T-helper 1 cell (primary cell): ENCODE data around the gene CRKL.
"Not testable (repeated sequence)": the region's sequence is repeated elsewhere in the genome, so short reads cannot be mapped to it uniquely, and the experiment has no call there.

Experiments
- DNase-seq, 5 donors: peaks; one replicate each; pipeline ENCODE4 v3.0.0-alpha.2; 2012 to 2020

Gene CRKL

DNA sequence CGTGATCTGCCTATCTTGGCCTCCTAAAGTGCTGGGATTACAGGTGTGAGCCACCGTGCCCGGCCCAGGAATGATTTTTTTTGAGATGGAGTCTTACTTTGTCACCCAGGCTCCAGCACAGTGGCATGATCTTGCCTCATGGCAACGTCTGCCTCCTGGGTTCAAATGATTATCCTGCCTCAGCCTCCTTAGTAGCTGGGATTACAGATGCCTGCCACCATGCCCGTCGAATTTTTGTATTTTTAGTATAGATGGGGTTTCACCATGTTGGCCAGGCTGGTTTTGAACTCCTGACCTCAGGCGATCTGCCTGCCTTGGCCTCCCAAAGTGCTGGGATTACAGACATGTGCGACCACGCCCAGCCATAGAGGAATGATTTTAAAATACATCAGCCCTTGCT lies 17.8 kb downstream of the CRKL start:
- not testable (repeated sequence) for DNase-seq

DNA sequence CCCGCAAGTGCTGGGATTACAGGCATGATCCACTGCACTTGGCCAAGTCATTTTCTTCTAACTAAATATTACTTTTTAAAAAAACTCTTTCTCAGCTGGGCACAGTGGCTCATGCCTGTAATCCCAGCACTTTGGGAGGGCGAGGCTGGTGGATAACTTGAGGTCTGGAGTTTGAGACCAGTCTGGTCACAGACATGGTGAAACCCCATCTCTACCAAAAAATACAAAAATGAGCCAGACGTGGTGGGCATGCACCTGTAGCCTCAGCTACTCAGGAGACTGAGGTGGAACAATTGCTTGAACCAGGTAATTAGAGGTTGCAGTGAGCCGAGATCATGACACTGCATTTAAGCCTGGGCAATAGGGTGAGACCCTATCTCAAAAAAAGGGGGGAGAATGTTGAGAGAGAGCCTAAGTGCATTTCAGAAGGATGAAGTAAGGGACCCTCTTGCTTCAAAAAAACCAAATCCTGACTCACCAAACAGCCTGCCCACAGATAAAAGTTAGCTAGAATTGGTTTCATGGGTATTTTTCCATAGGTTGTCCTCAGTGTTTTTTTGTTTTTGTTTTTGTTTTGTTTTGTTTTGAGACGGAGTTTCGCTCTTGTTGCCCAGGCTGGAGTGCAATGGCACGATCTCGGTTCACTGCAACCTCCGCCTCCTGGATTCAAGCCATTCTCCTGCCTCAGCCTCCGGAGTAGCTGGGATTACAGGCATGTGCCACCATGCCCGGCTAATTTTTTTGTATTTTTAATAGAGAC lies 18.8 kb downstream of the CRKL start:
- not testable (repeated sequence) for DNase-seq

DNA sequence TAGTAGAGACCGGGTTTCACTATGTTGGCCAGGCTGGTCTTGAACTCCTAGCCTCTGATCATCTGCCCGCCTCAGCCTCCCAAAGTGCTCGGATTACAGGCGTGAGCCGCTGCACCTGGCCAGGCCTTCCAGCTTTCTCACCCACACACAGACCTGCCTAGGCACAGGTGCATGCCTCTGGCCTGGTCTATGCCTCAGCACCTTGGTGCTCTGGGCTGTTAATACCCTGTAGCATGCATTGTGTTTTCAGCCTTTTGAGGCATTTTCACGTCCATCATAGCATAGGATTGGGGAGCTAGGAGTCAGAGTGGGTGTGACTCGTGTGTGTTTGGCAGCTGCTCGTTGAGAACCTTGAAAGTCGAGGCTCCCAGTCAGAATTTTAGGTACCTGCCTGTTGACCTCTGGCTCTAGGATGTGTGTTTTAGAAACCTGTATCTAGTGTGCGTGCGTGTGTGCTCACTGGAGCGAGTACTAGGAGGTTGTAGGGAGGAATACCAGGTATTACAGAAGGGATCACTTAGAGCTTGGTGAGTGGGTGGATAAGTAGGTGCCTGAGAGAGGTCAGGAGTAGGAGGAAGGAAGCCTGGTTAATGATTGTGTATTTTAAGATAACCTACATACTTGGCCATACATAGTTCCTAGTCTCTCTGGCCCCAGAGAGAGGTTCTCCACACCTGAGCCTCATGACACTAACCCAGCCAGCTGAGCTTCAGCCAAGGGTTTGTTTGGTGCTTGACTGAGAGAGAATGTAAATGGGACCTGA lies 20.0 kb downstream of the CRKL start:
- no peak for DNase-seq

DNA sequence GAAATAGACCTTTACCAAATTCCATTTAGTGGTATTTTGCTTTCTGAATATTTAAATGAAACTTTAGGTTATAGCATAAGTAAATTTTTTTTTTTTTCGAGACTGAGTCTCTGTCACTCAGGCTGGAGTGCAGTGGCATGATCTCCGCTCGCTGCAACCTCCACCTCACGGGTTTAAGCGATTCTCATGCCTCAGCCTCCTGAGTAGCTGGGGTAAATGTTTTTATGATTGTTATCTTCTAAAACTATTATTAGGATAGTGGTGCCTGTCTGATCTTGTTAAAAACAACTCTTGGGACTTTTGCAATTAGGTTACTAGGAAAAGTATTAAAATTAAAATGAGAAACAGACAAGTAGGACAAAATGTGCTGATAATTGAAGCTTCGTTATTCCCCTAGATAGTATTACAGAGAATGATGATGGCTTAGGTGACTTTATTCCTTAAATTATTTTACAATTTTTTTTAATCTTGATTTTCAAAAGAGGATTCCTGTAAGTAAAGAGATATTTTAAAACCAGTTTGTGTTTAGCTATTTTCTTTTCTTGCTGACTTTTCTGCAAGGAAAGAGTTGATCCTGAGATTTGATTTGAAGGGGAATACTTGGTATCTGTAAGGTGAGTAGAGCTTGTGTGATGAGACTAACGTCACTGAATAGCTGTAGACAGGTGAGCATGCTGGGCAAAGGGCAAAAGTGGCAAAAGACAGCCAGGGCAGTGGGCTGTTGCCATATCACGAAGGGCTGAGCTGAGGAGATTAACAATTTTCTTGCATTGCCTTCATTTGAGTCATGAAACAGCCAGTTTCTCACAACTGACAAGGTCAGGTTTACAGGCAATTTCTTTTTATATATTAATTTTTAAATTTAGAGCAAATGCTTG lies 20.8 kb downstream of the CRKL start:
- no peak for DNase-seq

DNA sequence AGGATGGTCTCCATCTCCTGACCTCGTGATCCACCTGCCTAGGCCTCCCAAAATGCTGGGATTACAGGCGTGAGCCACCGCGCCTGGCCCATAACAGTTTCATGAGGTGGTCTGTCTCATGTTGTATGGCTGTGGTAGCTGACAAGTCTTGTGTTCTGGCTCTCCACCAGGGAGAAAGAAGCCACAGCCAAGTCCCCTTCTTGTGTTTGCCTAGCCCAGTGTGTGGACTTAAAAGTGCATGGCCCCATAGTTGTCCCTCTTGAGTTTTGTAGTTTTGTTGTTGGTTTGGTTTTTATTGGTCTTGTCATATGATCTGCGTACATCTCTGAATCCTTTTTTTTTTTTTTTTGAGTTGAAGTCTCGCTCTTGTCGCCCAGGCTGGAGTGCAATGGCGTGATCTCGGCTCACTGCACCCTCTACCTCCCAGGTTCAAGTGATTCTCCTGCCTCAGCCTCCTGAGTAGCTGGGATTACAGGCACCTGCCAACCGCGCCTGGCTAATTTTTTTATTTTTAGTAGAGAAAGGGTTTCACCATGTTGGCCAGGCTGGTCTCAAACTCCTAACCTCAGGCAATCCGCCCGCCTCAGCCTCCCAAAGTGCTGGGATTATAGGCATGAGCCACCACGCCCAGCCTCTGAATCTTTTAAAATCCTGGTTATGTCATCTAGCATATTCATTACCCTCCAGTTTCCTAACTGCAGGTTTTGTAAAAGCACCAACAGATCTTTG lies 22.4 kb downstream of the CRKL start:
- not testable (repeated sequence) for DNase-seq

DNA sequence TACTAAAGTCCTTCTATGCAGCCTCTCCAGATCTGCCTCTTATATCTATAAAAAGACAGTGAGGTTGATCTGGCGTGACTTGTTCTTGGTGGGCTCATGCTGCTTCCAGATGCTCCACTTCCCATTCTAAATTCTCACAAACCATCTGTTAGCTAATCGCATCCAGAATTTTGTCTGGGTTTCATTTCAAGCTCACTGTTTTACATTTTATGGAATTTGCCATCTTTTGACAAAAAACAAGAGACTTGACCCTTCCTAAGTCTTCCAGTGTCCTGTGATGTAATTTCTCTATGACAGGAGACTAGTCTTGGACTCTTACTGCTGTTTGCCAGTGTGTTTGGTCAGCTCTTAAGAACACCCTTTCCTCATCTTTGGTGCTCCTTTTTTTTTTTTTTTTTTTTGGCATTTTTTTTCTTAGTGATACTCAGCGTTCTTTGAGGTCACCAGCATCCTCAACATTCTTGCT lies 23.0 kb downstream of the CRKL start:
- no peak for DNase-seq

DNA sequence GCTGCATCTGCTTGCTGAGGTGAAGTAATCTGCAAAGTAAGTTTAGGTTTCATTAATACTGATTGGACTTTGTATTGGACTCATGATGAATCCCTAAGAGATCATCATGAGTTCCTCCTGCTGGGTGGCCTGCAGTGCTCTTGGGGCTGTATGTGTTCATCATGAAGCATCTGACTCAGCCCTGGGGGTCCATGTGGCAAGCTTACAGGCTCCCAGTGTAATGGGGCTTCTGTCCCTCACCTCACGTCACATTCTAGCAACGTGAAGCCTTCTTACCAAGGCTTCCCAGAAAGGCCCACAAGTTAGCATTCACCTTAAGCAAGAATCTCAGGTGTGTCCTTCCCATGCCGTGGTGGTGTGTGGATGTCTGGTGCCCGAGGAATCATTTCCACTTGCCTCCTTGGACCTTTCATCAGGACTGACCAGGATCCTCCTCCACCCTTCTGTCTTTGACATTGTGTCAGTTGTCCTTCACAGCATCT lies 23.7 kb downstream of the CRKL start:
- no peak for DNase-seq

DNA sequence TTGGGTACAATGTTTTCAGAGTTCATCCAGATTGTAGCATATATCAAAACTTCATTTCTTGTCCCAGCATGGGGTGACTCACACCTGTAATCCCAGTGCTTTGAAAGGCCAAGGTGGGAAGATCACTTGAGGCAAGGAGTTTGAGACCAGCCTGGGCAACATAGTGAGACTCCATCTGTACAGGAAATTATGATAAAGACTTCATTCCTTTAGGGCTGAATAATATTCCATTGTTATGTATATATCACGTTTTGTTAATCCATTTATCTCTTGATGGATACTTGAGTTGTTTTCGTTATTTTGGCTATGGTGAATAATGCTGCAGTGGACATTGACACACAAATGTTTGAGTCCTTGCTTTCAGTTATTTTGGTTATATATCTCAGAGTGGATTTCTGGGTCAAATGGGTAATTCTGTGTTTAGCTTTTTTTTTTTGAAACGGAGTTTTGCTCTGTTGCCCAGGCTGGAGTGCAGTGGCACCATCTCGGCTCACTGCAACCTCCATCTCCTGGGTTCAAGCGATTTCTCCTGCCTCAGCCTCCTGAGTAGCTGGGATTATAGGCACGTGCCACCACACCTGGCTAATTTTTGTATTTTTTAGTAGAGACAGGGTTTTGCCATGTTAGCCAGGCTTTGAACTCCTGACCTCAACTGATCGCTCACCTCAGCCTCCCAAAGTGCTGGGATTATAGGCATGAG lies 25.1 kb downstream of the CRKL start:
- not testable (repeated sequence) for DNase-seq

DNA sequence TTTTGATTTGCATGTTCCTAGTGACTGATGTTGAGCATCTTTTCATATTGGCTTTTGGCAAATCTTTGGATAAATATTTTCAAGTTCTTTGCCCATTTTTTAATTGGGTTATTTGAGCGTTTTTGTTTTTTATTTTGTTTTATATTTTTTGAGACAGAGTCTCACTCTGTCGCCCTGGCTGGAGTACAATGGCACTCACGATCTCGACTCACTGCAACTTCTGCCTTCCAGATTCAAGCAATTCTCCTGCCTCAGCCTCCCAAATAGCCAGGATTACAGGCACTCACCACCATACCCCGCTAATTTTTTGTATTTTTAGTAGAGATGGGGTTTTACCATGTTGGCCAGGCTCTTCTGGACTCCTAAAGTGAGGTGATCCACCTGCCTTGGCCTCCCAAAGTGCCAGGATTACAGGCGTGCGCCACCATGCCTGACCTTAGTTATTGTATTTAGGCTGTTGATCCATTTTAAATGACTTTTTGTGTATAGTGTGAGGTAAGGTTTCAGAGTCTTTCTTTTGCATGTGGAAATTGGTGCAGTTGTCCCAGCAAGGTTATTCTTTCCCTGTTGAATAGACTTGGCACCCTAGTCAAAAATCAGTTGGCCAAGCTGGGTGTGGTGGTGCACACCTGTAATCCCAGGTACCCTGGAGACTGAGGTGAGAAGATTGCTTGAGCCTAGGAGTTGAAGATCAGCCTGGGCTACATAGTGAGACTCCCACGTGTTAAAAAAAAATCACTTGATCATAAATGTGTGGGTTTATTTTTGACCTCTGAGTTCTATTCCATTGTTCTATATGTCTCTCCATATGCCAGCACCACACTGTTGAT lies 26.1 kb downstream of the CRKL start:
- DNase-seq, result no peak

DNA sequence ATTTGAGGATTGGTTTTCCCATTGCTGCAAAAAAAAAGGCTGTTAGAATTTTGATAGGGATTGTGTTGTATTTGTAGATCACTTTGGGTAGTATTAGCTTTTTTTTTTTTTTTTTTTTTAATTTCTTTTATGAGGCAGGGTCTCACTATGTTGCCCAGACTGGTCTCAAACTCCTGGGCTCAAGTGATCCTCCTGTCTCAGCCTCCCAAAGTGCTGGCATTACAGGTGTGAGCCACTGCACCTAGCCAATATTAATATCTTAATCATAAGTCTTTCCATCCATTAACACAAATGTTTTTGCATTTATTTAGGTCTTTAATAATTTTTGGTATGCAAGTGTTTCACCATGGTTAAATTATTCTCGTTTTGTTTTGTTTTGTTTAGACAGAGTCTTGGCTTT lies 26.8 kb downstream of the CRKL start:
- DNase-seq, result no peak

DNA sequence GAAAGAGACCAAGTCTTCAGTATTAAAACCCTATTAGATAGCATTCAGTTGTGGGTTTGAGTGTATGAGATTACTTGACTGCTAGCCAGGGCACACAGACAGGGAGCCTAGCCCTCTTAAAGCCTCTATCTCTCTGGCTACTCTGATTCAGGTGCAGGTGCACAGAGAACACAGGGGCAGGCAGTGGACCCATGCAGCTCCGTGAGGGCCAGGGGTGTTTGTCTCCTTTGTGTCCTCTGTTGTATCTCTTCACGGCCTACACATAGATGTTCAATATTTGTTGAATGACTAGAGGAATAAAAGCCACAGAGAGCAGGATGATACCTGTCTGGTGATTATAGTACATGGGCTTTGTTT lies 28.3 kb downstream of the CRKL start:
- no peak for DNase-seq

DNA sequence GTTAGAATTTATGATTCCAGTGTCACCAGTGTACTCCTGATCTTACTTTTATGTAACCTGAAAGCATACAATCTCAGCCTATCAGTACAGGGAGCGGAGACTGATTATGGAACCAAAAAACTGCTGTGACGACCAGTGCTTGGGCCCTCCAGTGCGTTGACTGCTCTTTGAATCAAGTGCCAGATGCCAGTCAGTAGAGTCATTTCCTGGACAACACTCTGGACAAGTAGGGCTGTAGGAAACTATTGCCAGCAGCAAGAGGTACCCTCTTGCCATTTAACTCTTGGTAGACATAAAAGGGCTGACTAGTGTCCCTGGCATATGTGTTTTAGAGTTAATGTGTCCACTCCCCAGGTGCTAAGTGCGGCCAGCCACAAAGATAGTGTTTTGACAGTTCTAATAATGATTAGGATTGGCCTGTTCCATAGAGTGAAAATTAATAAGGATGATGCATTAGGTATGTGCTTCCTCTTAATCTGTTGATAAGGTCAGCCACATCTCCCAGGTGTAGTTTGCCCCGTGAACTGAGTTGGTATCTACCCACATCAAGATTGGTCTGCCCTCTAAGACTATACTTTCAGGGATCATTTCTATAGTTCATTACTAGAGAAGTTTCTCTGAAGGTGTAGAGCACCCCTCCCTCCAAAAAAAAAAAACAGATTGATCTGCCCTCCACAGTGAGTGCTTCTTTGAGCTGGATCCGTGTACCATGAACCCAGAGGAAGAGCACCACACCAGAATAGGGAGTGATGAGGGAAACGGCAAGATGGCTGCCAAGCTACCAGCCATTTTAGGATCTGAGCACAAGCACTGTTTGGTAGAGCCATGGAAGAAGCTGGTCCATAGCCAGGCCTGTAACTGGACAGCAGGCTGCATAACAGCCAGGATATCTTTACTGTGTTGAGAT lies 29.1 kb downstream of the CRKL start:
- DNase-seq, result no peak

DNA sequence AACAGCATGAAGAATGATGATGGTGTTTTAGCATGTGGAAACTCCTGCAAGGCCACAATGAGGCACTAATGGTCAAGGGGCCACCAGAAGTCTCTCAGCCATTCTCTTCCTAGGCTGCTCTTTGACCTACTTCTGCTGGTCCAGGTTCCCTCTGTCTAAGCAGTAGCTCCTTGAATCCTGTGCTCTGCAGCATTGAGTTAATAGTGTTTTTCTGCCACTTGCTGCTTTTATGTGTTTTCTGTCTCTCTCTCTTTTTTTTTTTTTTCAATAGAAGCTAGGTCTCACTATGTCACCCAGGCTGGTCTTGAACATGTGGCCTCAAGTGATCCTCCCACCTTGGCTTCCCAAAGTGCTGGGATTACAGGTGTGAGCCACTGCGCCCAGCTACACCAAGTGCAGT lies 29.8 kb downstream of the CRKL start:
- DNase-seq, result no peak

DNA sequence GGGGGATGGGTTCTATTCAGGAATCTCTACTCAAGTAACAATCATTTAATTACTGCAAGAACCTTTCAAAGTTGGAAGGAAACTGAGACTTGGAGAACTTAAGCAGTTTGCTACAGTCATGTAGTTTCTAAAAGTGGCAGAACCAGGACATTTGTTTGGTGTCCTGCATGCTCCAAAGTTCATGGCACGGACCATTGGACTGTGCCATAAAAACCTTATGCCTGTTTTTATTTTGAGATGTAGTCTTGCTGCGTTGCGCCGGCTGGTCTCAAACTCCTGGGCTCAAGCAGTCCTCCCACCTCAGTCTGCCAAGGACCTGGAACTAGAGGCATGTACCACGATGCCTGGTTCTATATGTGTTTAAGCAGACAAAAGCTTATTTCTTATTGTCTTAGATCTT lies 31.2 kb downstream of the CRKL start:
- no peak for DNase-seq

DNA sequence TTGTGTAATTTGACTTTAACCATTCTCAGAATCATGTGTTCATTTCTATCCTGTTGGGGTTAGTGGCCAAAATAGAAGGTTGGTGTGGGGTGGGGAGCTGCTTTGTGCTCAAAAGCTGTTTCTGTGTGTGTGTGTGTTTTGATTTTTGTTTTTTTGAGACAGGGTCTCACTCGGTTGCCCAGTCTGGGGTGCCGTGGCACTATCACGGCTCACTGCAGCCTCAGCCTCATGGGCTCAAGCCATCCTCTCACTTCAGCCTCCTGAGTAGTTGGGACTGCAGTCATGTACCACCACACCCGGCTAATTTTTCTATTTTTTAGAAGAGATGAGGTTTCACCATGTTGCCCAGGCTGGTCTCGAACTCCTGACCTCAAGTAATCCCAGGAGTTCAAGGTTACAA lies 31.8 kb downstream of the CRKL start:
- DNase-seq, result no peak

DNA sequence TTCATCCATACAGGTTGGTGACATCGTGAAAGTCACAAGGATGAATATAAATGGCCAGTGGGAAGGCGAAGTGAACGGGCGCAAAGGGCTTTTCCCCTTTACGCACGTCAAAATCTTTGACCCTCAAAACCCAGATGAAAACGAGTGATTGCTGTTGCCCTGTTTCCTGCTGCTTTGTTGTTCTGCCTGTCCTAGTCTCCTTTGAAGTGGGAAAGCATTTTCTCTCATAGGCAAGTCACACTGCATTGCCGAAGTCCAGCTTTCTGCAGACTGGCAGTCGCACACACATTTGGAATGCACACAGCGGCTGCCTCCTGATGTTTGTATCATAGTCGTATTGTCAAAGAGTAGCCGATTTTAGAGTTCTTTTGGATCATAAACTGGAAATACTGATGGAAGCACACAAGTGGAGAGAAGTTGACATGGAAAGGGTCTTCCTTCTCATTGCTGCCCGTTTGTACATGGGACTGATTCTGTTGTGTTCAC lies 32.5 kb downstream of the CRKL start:
- DNase-seq, result no peak

DNA sequence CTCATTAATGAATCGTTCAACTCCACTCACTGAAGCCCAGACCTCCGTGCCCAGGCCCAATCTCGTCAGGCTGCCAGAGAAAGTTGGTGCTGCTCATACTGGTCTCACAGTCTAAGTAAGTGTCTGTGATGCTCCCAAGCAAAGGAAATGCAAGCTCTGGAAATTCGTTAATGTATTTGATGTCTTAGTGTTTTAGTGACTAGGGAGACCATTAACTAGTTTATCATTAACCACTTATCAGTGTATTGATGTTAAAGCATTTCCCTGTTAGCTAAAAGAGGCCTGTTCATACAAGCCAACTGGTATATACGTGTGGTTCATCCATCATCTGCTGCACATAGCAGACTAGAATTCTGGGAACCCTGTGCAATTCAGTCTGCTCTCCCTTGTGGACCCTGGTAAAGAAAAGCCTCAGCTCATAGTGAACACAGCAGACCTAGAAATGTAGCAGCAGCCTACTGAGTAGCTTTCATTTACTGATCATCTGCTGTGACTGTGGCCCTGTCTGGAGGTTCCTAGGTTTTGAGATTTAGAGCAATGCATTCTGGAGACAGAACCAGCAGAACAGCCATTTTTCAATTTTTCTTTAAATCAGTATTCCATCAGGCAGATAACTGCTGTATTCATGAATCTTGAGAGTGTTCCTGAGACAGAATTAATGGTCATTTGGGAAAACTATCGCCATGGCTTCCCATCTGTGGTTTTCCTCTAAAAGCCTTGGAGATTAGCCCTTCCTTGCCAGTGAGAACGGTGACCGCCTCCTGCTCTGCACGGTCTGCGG lies 34.1 kb downstream of the CRKL start:
- no peak for DNase-seq

DNA sequence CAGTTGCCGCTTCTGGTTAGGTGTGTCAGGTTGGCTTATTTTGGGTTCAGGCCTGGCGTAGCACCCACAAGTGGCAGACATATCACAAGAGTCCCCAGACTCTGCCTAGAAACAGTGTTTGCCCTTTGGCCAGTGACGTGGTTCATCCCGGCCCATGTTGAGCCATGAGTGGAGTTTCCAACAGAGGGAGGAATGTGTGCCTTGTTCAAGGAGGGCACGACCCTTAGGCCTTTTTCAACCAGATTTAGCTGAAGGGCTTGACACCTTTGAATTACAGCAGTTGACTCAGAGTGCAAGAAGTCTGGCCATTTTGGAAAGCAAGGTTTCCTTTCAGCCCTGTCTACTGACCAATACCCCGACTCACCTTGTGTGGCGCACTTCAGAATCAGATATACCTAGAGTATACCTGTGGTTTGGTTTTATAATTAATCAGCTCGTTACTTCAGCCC lies 34.7 kb downstream of the CRKL start:
- DNase-seq, result no peak
